Epithelial cell of proximal tubule (primary cell): Measurements from ENCODE around the gene ARX. TPM values are rescaled to one million over a fixed set of nuclear protein-coding genes. Genes with fewer than 3 reads are reported as not detected.

ENCODE experiments used
- DNase-seq: peaks from one replicate; pipeline ENCODE4 v3.0.0-alpha.2; 2011; ENCODE audit warnings: low read depth
- H3K4me3 ChIP-seq: 2 replicates; pipeline ENCODE4 v1.5.1; 2011; ENCODE audit warnings: low read depth, mild to moderate bottlenecking, low read length
- CTCF ChIP-seq: conservative IDR thresholded peaks from 2 replicates; pipeline ENCODE4 v1.5.1; 2012; ENCODE audit warnings: low read depth, mild to moderate bottlenecking, low read length
- total RNA-seq: library from RNA; depleted of rRNA; stranded (reverse); fragments of >200 nt; gene quantifications from 2 replicates; pipeline ENCODE4 v1.2.3, GENCODE V29; 2015

Gene ARX
- total RNA-seq, 1 donor from 2014 or later = not detected

GRCh38 chrX:25001808-25002660 is 13.7 kb downstream of the ARX start:
- TF ChIP-seq CTCF = no peak
- H3K4me3 ChIP-seq = no peak overlapping the region
- DNase-seq = no peak

- no peak overlapping the region for H3K4me3 ChIP-seq
- DNase-seq = no peak
- TF ChIP-seq CTCF = no peak
These were observed 16.3 kb downstream of the ARX start for GRCh38 chrX:24999511-24999910.

- H3K4me3 ChIP-seq = no peak overlapping the region
- no peak for DNase-seq
- no peak for TF ChIP-seq CTCF
These were observed 19.6 kb downstream of the ARX start for GRCh38 chrX:24996096-24996709.

DNA sequence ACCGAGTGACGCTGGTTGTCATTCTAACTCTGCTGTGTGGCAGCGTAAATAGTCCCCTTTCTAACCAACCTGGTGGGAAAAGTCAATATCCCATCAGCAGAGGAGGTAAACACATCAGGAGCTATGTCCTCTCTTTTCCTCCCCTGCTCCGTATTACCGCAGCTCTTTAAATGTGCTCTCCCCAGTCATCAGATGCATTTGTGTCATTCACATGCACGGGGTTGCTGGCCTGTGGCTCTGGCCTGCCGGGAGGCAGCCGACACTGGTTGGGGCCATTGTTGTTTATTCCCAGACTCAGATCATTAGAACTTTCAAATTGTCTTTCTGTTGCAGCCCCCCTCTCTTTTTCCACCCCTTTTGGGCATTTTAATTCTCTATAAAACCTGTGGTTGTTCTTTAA is 21.9 kb downstream of the ARX start:
- no peak for DNase-seq
- no peak for TF ChIP-seq CTCF
- no peak overlapping the region for H3K4me3 ChIP-seq

- no peak for TF ChIP-seq CTCF
- no peak for DNase-seq
- H3K4me3 ChIP-seq = no peak overlapping the region
These were observed 25.2 kb downstream of the ARX start for GRCh38 chrX:24990535-24990934.

DNA sequence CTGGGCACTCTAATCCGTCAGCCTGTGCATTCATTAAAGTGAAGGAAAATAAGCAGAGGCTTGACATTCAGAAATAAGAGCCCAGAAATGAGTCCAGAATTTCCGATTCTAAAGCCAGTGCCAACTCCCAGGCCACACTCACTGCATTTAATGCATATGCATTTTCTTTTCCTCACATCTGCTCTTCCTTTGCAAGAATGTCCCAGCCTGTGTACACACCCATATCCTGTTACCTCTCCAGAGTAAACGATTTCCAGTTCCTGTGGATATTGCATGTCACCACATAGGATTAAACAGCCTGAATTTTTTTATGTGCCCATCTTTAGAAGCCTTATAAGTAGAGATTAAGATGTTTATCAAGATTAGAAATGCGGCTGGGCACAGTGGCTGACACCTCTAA is 27.5 kb downstream of the ARX start:
- DNase-seq = no peak
- TF ChIP-seq CTCF = no peak
- no peak overlapping the region for H3K4me3 ChIP-seq

GRCh38 chrX:24987731-24988130 is 28.0 kb downstream of the ARX start:
- TF ChIP-seq CTCF = no peak
- DNase-seq = no peak
- no peak overlapping the region for H3K4me3 ChIP-seq
